Hepatocyte (in vitro differentiated cells): ENCODE data around the gene RXFP3. TPM values are rescaled to one million over a fixed set of nuclear protein-coding genes. Genes with fewer than 3 reads are reported as not detected.
"Not testable (repeated sequence)": the region's sequence is repeated elsewhere in the genome, so short reads cannot be mapped to it uniquely, and the experiment has no call there.

Source experiments
- DNase-seq: peaks from one replicate; pipeline ENCODE4 v3.0.0-alpha.2; 2016; ENCODE audit warnings: low spot score
- H2AFZ ChIP-seq: fragments of 200-600 bp; sonication (generic); 2 replicates; pipeline ENCODE4 v1.6.0; 2016; ENCODE audit warnings: antibody characterized with exemption, mild to moderate bottlenecking
- H3K27ac ChIP-seq: fragments of 200-600 bp; sonication (generic); 2 replicates; pipeline ENCODE4 v1.5.1; 2016; ENCODE audit warnings: mild to moderate bottlenecking
- H3K27me3 ChIP-seq: fragments of 200-600 bp; sonication (generic); 2 replicates; pipeline ENCODE4 v1.6.1; 2016
- H3K36me3 ChIP-seq: fragments of 200-600 bp; sonication (generic); replicated peaks from 2 replicates; pipeline ENCODE4 v1.5.1; 2016; ENCODE audit warnings: low read depth; ENCODE audit not compliant: insufficient read depth
- H3K4me1 ChIP-seq: fragments of 200-600 bp; sonication (generic); 2 replicates; pipeline ENCODE4 v1.5.1; 2016; ENCODE audit warnings: mild to moderate bottlenecking, moderate library complexity; ENCODE audit not compliant: insufficient read depth
- H3K4me2 ChIP-seq: fragments of 200-600 bp; sonication (generic); 2 replicates; pipeline ENCODE4 v1.6.0; 2016
- H3K4me3 ChIP-seq: fragments of 200-600 bp; sonication (generic); 2 replicates; pipeline ENCODE4 v1.5.1; 2016; ENCODE audit warnings: mild to moderate bottlenecking
- H3K79me2 ChIP-seq: fragments of 200-600 bp; sonication (generic); 2 replicates; pipeline ENCODE4 v1.6.0; 2017; ENCODE audit warnings: mild to moderate bottlenecking
- H3K9me2 ChIP-seq: fragments of 200-600 bp; sonication (generic); replicated peaks from 2 replicates; pipeline ENCODE4 v1.6.0; 2017; ENCODE audit warnings: mild to moderate bottlenecking; ENCODE audit not compliant: insufficient read depth
- H3K9me3 ChIP-seq: fragments of 200-600 bp; sonication (generic); 2 replicates; pipeline ENCODE4 v1.5.1; 2016; ENCODE audit warnings: low read depth, mild to moderate bottlenecking
- H4K20me1 ChIP-seq: fragments of 200-600 bp; sonication (generic); 2 replicates; pipeline ENCODE4 v1.6.0; 2016; ENCODE audit warnings: mild to moderate bottlenecking; ENCODE audit not compliant: insufficient read depth, poor library complexity, severe bottlenecking
- CTCF ChIP-seq: fragments of 200-600 bp; sonication (generic); IDR thresholded peaks from 2 replicates; pipeline ENCODE4 v1.5.1; 2016; ENCODE audit warnings: antibody characterized with exemption, mild to moderate bottlenecking; ENCODE audit not compliant: poor library complexity
- EZH2 ChIP-seq: fragments of 200-600 bp; sonication (generic); IDR thresholded peaks from 2 replicates; pipeline ENCODE4 v1.6.1; 2016; ENCODE audit warnings: antibody characterized with exemption, mild to moderate bottlenecking, borderline replicate concordance
- EZH2phosphoT487 ChIP-seq: fragments of 200-600 bp; sonication (generic); IDR thresholded peaks from one replicate; pipeline ENCODE4 v1.6.1; 2018; ENCODE audit warnings: antibody characterized with exemption, mild to moderate bottlenecking, low read depth, moderate library complexity; ENCODE audit not compliant: unreplicated experiment, severe bottlenecking
- WGBS: methylation state at CpG from one replicate; pipeline ENCODE4 v1.1.6; 2016; ENCODE audit warnings: low lambda C conversion rate; ENCODE audit errors: missing lambda C conversion rate; 5-methylcytosine and 5-hydroxymethylcytosine counted together
- polyA plus RNA-seq: library from polyadenylated mRNA; unstranded; fragments of >200 nt; fragmentation: Nextera tagmentation; extraction: Ambion mirVana; gene quantifications from 2 replicates; pipeline ENCODE4 v1.2.1, GENCODE V29; 2016
- total RNA-seq: library from RNA; depleted of rRNA; stranded (reverse); fragments of >200 nt; gene quantifications from 2 replicates; pipeline ENCODE4 v1.2.3, GENCODE V29; 2014

Gene RXFP3
- total and polyA plus RNA-seq, 2 experiments from 2014 or later = not detected

- Histone ChIP-seq H3K79me2 (no peaks in the 10 kb centered on the region), H2AFZ (no peak overlapping the region), H3K9me3 (peaks cover 10% of the 10 kb centered on the region), H3K4me2 (no peak overlapping the region), H3K9me2 (no peaks in the 10 kb centered on the region), H3K27ac (no peak overlapping the region), H3K36me3 (no peaks in the 10 kb centered on the region), H3K4me3 (no peak overlapping the region), H4K20me1 (no peaks in the 10 kb centered on the region), H3K27me3 (no peaks in the 10 kb centered on the region), H3K4me1 (no peaks in the 10 kb centered on the region)
- no peak for TF ChIP-seq CTCF
- TF ChIP-seq EZH2phosphoT487 = no peak
- no peak for TF ChIP-seq EZH2
- no peak for DNase-seq
- WGBS = 100% methylated on average over 1 of the region's 1 CpG
These were observed 30.8 kb upstream of the RXFP3 start for GRCh38 chr5:33905381-33905780.

GRCh38 chr5:33906248-33906647 lies 29.9 kb upstream of the RXFP3 start:
- not testable (repeated sequence) for H2AFZ ChIP-seq, H4K20me1 ChIP-seq, H3K4me2 ChIP-seq, H3K27ac ChIP-seq, H3K9me2 ChIP-seq, H3K36me3 ChIP-seq, DNase-seq, H3K79me2 ChIP-seq, H3K4me3 ChIP-seq, H3K9me3 ChIP-seq, H3K27me3 ChIP-seq, H3K4me1 ChIP-seq
- WGBS = 86% methylated on average over 7 of the region's 7 CpGs

- H3K9me3 ChIP-seq, H3K4me1 ChIP-seq, H2AFZ ChIP-seq, H3K27ac ChIP-seq, H3K27me3 ChIP-seq, H3K36me3 ChIP-seq, DNase-seq, H3K4me2 ChIP-seq, H3K4me3 ChIP-seq, H4K20me1 ChIP-seq, H3K79me2 ChIP-seq, H3K9me2 ChIP-seq: not testable (repeated sequence)
- WGBS = 93% methylated on average over 3 of the region's 3 CpGs
These were observed 21.3 kb upstream of the RXFP3 start for GRCh38 chr5:33914844-33915243.

GRCh38 chr5:33921002-33921401 lies 15.2 kb upstream of the RXFP3 start:
- Histone ChIP-seq H3K4me1 (no peaks in the 10 kb centered on the region), H2AFZ (no peak overlapping the region), H3K27ac (no peak overlapping the region), H3K4me3 (no peak overlapping the region), H3K9me3 (no peaks in the 10 kb centered on the region), H3K9me2 (no peaks in the 10 kb centered on the region), H4K20me1 (no peaks in the 10 kb centered on the region), H3K4me2 (no peak overlapping the region), H3K36me3 (no peaks in the 10 kb centered on the region), H3K27me3 (no peaks in the 10 kb centered on the region), H3K79me2 (no peaks in the 10 kb centered on the region)
- no peak for DNase-seq
- WGBS = 89% methylated on average over 1 of the region's 1 CpG
- no peak for TF ChIP-seq CTCF
- TF ChIP-seq EZH2phosphoT487 = no peak
- no peak for TF ChIP-seq EZH2

- no peaks in the 10 kb centered on the region for H3K4me1 ChIP-seq
- no peak overlapping the region for H3K4me3 ChIP-seq
- no peak overlapping the region for H2AFZ ChIP-seq
- no peaks in the 10 kb centered on the region for H3K27me3 ChIP-seq
- H3K36me3 ChIP-seq = no peaks in the 10 kb centered on the region
- TF ChIP-seq CTCF (no peak), EZH2phosphoT487 (no peak), EZH2 (no peak)
- H3K79me2 ChIP-seq = no peaks in the 10 kb centered on the region
- H4K20me1 ChIP-seq = no peaks in the 10 kb centered on the region
- no peak overlapping the region for H3K4me2 ChIP-seq
- DNase-seq = no peak
- H3K27ac ChIP-seq = no peak overlapping the region
- no peaks in the 10 kb centered on the region for H3K9me3 ChIP-seq
- no peaks in the 10 kb centered on the region for H3K9me2 ChIP-seq
These were observed 10.9 kb upstream of the RXFP3 start for GRCh38 chr5:33925278-33925677.
